Ishikawa (cell line): ENCODE measurements around the gene ELMOD2.

ENCODE experiments used
- CEBPB ChIP-seq: IDR thresholded peaks from 2 replicates; pipeline ENCODE4 v1.6.1; 2012
- CREB1 ChIP-seq: IDR thresholded peaks from 2 replicates; pipeline ENCODE4 v1.6.1; 2012; ENCODE audit warnings: low read depth
- EGR1 ChIP-seq: IDR thresholded peaks from 2 replicates; pipeline ENCODE4 v1.6.1; 2012
- EP300 ChIP-seq: IDR thresholded peaks from 2 replicates; pipeline ENCODE4 v1.6.1; 2012; ENCODE audit warnings: borderline replicate concordance
- FOXM1 ChIP-seq: IDR thresholded peaks from 2 replicates; pipeline ENCODE4 v1.6.1; 2012; ENCODE audit warnings: low read depth, borderline replicate concordance
- MAX ChIP-seq: IDR thresholded peaks from 2 replicates; pipeline ENCODE4 v1.6.1; 2012
- NFIC ChIP-seq: IDR thresholded peaks from 2 replicates; pipeline ENCODE4 v1.6.1; 2012
- RAD21 ChIP-seq: IDR thresholded peaks from 2 replicates; pipeline ENCODE4 v1.6.1; 2012; ENCODE audit warnings: low read depth
- REST ChIP-seq: IDR thresholded peaks from 2 replicates; pipeline ENCODE4 v1.6.1; 2012; ENCODE audit warnings: low read depth, mild to moderate bottlenecking
- TAF1 ChIP-seq: IDR thresholded peaks from 2 replicates; pipeline ENCODE4 v1.6.1; 2012; ENCODE audit warnings: low read depth, mild to moderate bottlenecking
- TCF12 ChIP-seq: IDR thresholded peaks from 2 replicates; pipeline ENCODE4 v1.6.1; 2012; ENCODE audit warnings: low read depth
- TEAD4 ChIP-seq: IDR thresholded peaks from 2 replicates; pipeline ENCODE4 v1.6.1; 2012
- USF1 ChIP-seq: IDR thresholded peaks from 2 replicates; pipeline ENCODE4 v1.6.1; 2012
- YY1 ChIP-seq: IDR thresholded peaks from 2 replicates; pipeline ENCODE4 v1.6.1; 2012; ENCODE audit warnings: low read depth
- ZBTB7A ChIP-seq: IDR thresholded peaks from 2 replicates; pipeline ENCODE4 v1.6.1; 2012; ENCODE audit warnings: low read depth

ELMOD2 gene

GRCh38 chr4:140497747-140498636, 26.0 kb upstream of the ELMOD2 start, which contains the start of gene MGAT4D:
Gene MGAT4D (minus strand): TSS chr4:140498293. CDS start chr4:140498222, 71 bp downstream.
- TF ChIP-seq YY1 (no peak), EGR1 (no peak), ZBTB7A (no peak), MAX (no peak)

- TF ChIP-seq ZBTB7A (no peak), NFIC (no peak), CREB1 (no peak), CEBPB (no peak), REST (no peak), TAF1 (no peak), MAX (no peak), TEAD4 (no peak), USF1 (no peak), FOXM1 (no peak), RAD21 (no peak), YY1 (no peak), EGR1 (no peak), EP300 (no peak), TCF12 (no peak)
Measured at GRCh38 chr4:140499391-140499790, 24.6 kb upstream of the ELMOD2 start.

- TF ChIP-seq RAD21 (no peak), TCF12 (no peak), CREB1 (no peak), CEBPB (no peak), TAF1 (no peak)
Measured at GRCh38 chr4:140504261-140504660, 19.7 kb upstream of the ELMOD2 start.

- TF ChIP-seq CEBPB (no peak), TEAD4 (no peak), CREB1 (no peak)
Measured at GRCh38 chr4:140515423-140515822, 8.5 kb upstream of the ELMOD2 start.

GRCh38 chr4:140523370-140523856, 555 bp upstream of the ELMOD2 start:
- TF ChIP-seq YY1 (no peak), RAD21 (no peak), EP300 (no peak), CREB1 (no peak), TCF12 (no peak), MAX (no peak), EGR1 (no peak), REST (no peak)

- TF ChIP-seq RAD21: no peak
- no peak for TF ChIP-seq TEAD4
- no peak for TF ChIP-seq CREB1
- TF ChIP-seq USF1: no peak
- no peak for TF ChIP-seq REST
- TF ChIP-seq MAX: no peak
- TF ChIP-seq ZBTB7A: no peak
Measured at GRCh38 chr4:140529434-140529833, 5.5 kb downstream of the ELMOD2 start.
